Measurements from ENCODE around the gene ARRDC2. TPM values are rescaled to one million over a fixed set of nuclear protein-coding genes. Genes with fewer than 3 reads are reported as not detected.

Gene ARRDC2
- total and polyA plus RNA-seq, 9 of the 15 experiments (the other 6 are each of a cell fraction or from before 2014, with no cell fraction given), result 1.9 to 27.4 (median 15.2) TPM

- TF ChIP-seq, protein P1, sequence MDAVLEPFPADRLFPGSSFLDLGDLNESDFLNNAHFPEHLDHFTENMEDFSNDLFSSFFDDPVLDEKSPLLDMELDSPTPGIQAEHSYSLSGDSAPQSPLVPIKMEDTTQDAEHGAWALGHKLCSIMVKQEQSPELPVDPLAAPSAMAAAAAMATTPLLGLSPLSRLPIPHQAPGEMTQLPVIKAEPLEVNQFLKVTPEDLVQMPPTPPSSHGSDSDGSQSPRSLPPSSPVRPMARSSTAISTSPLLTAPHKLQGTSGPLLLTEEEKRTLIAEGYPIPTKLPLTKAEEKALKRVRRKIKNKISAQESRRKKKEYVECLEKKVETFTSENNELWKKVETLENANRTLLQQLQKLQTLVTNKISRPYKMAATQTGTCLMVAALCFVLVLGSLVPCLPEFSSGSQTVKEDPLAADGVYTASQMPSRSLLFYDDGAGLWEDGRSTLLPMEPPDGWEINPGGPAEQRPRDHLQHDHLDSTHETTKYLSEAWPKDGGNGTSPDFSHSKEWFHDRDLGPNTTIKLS (IDR thresholded peaks at IDR 0.05; ENCODE audit: borderline replicate concordance, low read depth), result no peak
- TF ChIP-seq RFX7 (CRISPR knock-in tag; IDR thresholded peaks at IDR 0.05) (no peak), ZNF77 (CRISPR knock-in tag; IDR thresholded peaks at IDR 0.05) (no peak), PHB2 (IDR thresholded peaks at IDR 0.05; ENCODE audit: low read depth) (no peak), BCOR (IDR thresholded peaks at IDR 0.05) (peak; percentile 77), FOXJ2 (tag; IDR thresholded peaks at IDR 0.05) (no peak), MAFF (IDR thresholded peaks at IDR 0.05; ENCODE audit: low read length) (no peak), RNF2 (IDR thresholded peaks at IDR 0.05) (no peak), ZBTB43 (CRISPR knock-in tag; IDR thresholded peaks at IDR 0.05) (no peak), ZNF354B (CRISPR knock-in tag; IDR thresholded peaks at IDR 0.05) (no peak), ZNF280A (IDR thresholded peaks at IDR 0.05; ENCODE audit: low read depth, partially characterized antibody) (no peak), NCOA2 (IDR thresholded peaks at IDR 0.05; ENCODE audit: partially characterized antibody in 2 of 2) (no peak), SNRNP70 (optimal IDR thresholded peaks at IDR 0.05; ENCODE audit: low read depth, low read length) (no peak), PKNOX1 (IDR thresholded peaks at IDR 0.05) (peak; percentile 73), DACH1 (IDR thresholded peaks at IDR 0.05; ENCODE audit: partially characterized antibody) (no peak), CREB1 (IDR thresholded peaks at IDR 0.05) (no peak), CREB1 (CRISPR knock-in tag; IDR thresholded peaks at IDR 0.05) (peak; percentile 59; the same call in 1 of the 2 replicates), CCNT2 (IDR thresholded peaks at IDR 0.05; ENCODE audit: borderline replicate concordance, extremely low read depth, insufficient read length, low read depth, low read length) (no peak), KDM1A (IDR thresholded peaks at IDR 0.05) (no peak; a peak in 1 of 4 replicates), FOS (IDR thresholded peaks at IDR 0.05; ENCODE audit: extremely low read depth, insufficient read length) (no peak), PCBP2 (IDR thresholded peaks at IDR 0.05; ENCODE audit: low read depth, low read length, poor library complexity, severe bottlenecking) (no peak)
- TF ChIP-seq, protein P2, sequence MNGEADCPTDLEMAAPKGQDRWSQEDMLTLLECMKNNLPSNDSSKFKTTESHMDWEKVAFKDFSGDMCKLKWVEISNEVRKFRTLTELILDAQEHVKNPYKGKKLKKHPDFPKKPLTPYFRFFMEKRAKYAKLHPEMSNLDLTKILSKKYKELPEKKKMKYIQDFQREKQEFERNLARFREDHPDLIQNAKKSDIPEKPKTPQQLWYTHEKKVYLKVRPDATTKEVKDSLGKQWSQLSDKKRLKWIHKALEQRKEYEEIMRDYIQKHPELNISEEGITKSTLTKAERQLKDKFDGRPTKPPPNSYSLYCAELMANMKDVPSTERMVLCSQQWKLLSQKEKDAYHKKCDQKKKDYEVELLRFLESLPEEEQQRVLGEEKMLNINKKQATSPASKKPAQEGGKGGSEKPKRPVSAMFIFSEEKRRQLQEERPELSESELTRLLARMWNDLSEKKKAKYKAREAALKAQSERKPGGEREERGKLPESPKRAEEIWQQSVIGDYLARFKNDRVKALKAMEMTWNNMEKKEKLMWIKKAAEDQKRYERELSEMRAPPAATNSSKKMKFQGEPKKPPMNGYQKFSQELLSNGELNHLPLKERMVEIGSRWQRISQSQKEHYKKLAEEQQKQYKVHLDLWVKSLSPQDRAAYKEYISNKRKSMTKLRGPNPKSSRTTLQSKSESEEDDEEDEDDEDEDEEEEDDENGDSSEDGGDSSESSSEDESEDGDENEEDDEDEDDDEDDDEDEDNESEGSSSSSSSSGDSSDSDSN (IDR thresholded peaks at IDR 0.05; ENCODE audit: borderline replicate concordance in 1 of 2, low read depth in 2 of 2, low read length in 2 of 2), result no peak
These were observed 22.7 kb upstream of the ARRDC2 start (continued) for GRCh38 chr19:17985037-17985818.
